ENCODE data around the gene VSX2. TPM values are rescaled to one million over a fixed set of nuclear protein-coding genes. Genes with fewer than 3 reads are reported as not detected.
A peak's percentile ranks its signal among the peaks of the same experiment; 100 is the strongest.

The VSX2 gene
- total and polyA plus RNA-seq, 4 donors = not detected

DNA sequence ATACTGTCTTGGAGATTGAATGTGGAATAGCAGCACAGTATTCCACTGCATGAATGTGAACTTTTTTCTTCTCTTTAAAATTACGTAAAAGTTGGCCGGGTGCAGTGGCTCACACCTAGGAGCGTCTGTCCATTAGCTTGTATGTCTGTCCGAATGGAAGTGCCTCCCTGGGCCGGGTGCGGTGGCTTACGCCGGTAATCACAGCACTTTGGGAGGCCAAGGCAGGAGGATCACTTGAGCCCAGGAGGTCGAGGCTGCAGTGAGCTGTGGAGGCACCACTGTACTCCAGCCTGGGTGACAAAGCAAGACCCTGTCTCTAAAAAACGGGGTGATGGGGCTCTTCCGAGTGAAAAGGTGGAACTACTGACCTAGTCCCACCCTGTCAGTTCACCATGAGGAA lies 22.6 kb upstream of the VSX2 start:
- H3K4me3 ChIP-seq = no peak overlapping the region
- no peak for TF ChIP-seq CTCF (IDR thresholded peaks at IDR 0.05; ENCODE audit: control extremely low read depth, extremely low read depth)
- WGBS, 2 donors = 92 to 95% methylated on average over 11 of the region's 11 CpGs
- ATAC-seq (ENCODE audit: insufficient read depth, low FRiP score) (no peak), DNase-seq (no peak)
- peaks cover 0 to 13% (median 12%) of the 10 kb centered on the region in 3 donors for H3K27me3 ChIP-seq (ENCODE audit: control insufficient read depth in 3 of 3, insufficient read depth in 3 of 3, low read length in 2 of 3)
- H3K36me3 ChIP-seq (ENCODE audit: control insufficient read depth in 4 of 4, insufficient read depth in 4 of 4, low read length in 4 of 4) = no peaks in the 10 kb centered on the region
- no peak overlapping the region for H3K9ac ChIP-seq (ENCODE audit: insufficient read depth in 1 of 2, low read length in 2 of 2)
- H3K4me1 ChIP-seq (ENCODE audit: control insufficient read depth in 5 of 5, insufficient read depth in 5 of 5, low read length in 5 of 5) = peaks cover 0 to 3% (median 0%) of the 10 kb centered on the region in 5 donors
- no peak overlapping the region for H3K27ac ChIP-seq (ENCODE audit: low read depth in 1 of 2, low read length in 1 of 2)
- no peaks in the 10 kb centered on the region for H3K9me3 ChIP-seq (ENCODE audit: control insufficient read depth in 4 of 4, insufficient read depth in 3 of 4, low read length in 3 of 4)

GRCh38 chr14:74217672-74218448 lies 21.4 kb upstream of the VSX2 start:
- DNase-seq (peak; percentile 38 to 73 (median 67)), ATAC-seq (ENCODE audit: insufficient read depth, low FRiP score) (peak; percentile 84)
- H3K27me3 ChIP-seq (ENCODE audit: control insufficient read depth in 3 of 3, insufficient read depth in 3 of 3, low read length in 2 of 3) = peaks cover 0 to 12% (median 10%) of the 10 kb centered on the region in 3 donors
- peaks cover 0 to 3% (median 0%) of the 10 kb centered on the region in 5 donors for H3K4me1 ChIP-seq (ENCODE audit: control insufficient read depth in 5 of 5, insufficient read depth in 5 of 5, low read length in 5 of 5)
- WGBS, 2 donors = 14% methylated on average over 35 to 40 of the region's 40 CpGs
- H3K9ac ChIP-seq (ENCODE audit: insufficient read depth in 1 of 2, low read length in 2 of 2) = no peak overlapping the region
- H3K36me3 ChIP-seq (ENCODE audit: control insufficient read depth in 4 of 4, insufficient read depth in 4 of 4, low read length in 4 of 4) = no peaks in the 10 kb centered on the region
- TF ChIP-seq CTCF (IDR thresholded peaks at IDR 0.05; ENCODE audit: control extremely low read depth, extremely low read depth) = peak; percentile 67
- H3K27ac ChIP-seq (ENCODE audit: low read depth in 1 of 2, low read length in 1 of 2) = no peak overlapping the region
- no peaks in the 10 kb centered on the region for H3K9me3 ChIP-seq (ENCODE audit: control insufficient read depth in 4 of 4, insufficient read depth in 3 of 4, low read length in 3 of 4)
- no peak overlapping the region for H3K4me3 ChIP-seq

DNA sequence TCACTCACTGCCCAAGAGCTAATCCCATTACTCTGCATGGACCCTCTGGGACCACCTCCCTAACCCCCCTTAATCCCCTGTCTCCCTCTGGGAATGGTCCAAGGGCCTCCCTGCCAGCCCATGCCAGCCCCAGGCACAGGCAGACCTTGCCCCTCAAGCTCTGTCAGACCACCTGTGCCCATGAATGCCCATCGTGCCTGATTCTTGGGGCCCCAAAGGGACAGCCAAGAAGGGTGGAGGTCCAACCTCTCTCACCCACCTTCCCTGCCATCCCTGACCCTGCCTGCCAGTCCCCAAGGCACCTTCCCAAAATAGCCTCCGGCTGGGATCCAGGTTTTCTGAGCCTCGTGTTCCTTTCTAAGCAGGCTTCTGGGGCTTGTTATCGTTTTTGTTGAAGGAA lies 20.8 kb upstream of the VSX2 start:
- DNase-seq = no peak
- no peak overlapping the region for H3K9ac ChIP-seq (ENCODE audit: insufficient read depth in 1 of 2, low read length in 2 of 2)

More for the DNA sequence above, 20.8 kb upstream of the VSX2 start:
- TF ChIP-seq CTCF (IDR thresholded peaks at IDR 0.05; ENCODE audit: control extremely low read depth, extremely low read depth) = no peak
- no peak overlapping the region for H3K4me3 ChIP-seq
- H3K9me3 ChIP-seq (ENCODE audit: control insufficient read depth in 4 of 4, insufficient read depth in 3 of 4, low read length in 3 of 4) = no peaks in the 10 kb centered on the region
- 61 to 75% methylated on average over 4 of the region's 4 CpGs for WGBS, 2 donors
- H3K36me3 ChIP-seq (ENCODE audit: control insufficient read depth in 4 of 4, insufficient read depth in 4 of 4, low read length in 4 of 4) = no peaks in the 10 kb centered on the region
- H3K27ac ChIP-seq (ENCODE audit: low read depth in 1 of 2, low read length in 1 of 2) = no peak overlapping the region
- no peak for ATAC-seq (ENCODE audit: insufficient read depth, low FRiP score)
- peaks cover 0 to 12% (median 10%) of the 10 kb centered on the region in 3 donors for H3K27me3 ChIP-seq (ENCODE audit: control insufficient read depth in 3 of 3, insufficient read depth in 3 of 3, low read length in 2 of 3)
- peaks cover 0 to 3% (median 0%) of the 10 kb centered on the region in 5 donors for H3K4me1 ChIP-seq (ENCODE audit: control insufficient read depth in 5 of 5, insufficient read depth in 5 of 5, low read length in 5 of 5)

Data from lung (tissue), 12 donors.